GM21737 (cell line): Measurements from ENCODE around the gene IDE.
"Not testable (repeated sequence)": the region's sequence is repeated elsewhere in the genome, so short reads cannot be mapped to it uniquely, and the experiment has no call there.

Source experiments
- ATAC-seq: cut with Tn5 transposase; IDR thresholded peaks from one replicate; pipeline ENCODE4 v1.9.1; 2021; ENCODE audit warnings: mild to moderate bottlenecking, moderate library complexity; ENCODE audit not compliant: unreplicated experiment

Gene IDE

GRCh38 chr10:92573798-92574547 is at the start of gene IDE:
TSS of gene IDE (minus strand) at chr10:92574093. CDS start at chr10:92574019, 74 bp downstream.
- peak; percentile 62 for ATAC-seq

GRCh38 chr10:92619368-92619767 is 45.5 kb upstream of the IDE start:
- ATAC-seq: no peak

DNA sequence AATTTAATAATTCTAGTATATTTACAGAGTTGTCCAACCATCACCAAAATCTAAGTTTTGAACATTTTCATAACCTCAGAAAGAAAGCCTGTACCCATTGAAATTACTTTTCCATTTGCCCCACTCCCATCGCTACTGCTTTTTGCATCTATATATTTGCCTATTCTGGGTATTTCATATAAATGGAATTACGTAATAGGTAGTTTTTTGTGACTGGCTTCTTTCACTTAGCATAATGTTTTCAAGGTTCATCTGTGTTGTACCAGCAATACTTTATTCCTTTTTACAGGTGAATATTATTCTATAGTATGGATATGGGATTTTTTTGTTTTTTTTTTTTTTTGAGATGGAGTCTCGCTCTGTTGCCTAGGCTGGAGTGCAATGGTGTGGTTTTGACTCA is 41.6 kb upstream of the IDE start:
- ATAC-seq: no peak

- no peak for ATAC-seq
These were observed 30.9 kb upstream of the IDE start for GRCh38 chr10:92604841-92605240.

DNA sequence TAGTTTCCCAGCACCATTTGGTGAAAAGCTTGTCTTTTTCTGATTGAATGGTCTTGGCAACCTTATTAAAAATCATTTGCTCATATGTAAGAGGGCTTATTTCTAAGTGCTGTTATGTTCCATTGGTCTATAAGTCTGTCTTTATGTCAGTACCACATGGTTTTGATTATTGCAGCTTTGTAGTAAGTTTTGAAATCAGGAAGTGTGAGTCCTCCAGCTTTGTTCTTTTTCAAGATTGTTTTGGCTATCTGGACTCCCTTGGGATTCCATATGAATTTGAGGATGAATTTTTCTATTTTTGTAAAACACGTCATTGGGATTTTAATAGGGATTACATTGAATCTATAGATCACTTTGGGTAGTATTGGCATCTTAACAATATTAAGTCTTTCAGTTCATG is 24.4 kb upstream of the IDE start:
- ATAC-seq: no peak

DNA sequence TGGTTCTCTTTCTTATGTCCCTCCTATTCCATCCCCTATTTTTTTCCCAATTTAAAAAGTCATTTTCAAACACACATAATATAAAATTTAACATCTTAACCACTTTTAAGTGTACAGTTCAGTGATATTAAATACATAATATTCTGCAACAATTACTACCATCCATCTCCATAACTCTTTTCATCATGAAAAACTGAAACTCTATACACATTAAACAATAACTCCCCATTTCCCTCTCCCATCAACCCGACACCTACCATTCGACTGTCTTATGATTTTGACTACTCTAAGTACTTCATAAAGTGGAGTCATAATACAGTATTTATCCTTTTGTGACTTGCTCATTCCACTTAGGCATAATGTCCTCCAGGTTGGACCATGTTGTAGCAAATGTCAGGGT is 21.6 kb upstream of the IDE start:
- ATAC-seq: no peak

DNA sequence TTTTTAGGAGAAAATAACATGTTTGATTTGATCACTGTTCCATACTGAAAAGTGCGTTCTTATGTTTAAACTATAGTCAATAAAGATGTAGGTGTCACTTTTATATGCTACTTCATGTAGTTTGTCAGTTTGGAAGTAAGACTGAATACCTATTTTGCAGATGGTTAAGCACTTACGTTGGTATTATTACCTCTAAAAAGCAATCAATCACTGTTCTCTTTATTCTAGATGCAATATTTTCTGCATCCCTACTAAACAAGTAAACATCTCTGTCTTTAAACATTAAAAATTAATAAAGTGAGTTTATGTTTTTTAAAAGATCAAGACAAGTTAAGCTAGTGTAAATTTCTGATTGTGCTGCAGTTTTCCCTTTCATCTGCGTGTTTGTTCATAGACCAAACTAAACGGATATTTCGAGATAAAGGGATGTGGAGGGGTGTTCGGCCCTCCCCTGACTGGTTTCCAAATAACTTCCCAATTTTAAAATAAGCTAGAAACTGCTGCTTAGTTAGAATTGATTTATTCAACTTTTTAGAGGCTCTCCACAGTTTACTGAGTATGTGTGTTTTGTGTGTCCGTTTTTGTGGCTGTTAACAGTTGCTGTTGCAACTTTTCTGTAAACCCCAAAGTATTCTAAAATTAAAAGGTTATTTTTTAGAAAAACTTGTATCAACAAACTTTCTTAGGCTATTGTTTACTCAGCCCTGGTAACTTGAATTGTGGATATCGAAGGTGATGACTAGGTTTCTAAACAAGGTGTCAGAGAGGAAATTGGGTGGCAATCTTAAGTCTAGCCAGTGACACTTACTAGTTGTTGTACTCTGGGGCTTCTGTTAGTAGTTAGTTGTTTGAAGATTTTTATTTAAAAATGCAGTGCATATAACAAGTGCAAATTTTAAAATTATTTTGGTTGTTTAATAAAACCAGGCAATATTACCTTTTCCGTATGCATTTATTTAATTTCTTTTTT is 20.0 kb upstream of the IDE start:
- ATAC-seq: no peak

- peak; percentile 72 for ATAC-seq
These were observed 19.1 kb upstream of the IDE start, which contains the start of gene KIF11 for GRCh38 chr10:92592761-92593618. TSS of gene KIF11 (plus strand) at chr10:92593130. CDS start at chr10:92593376, 246 bp downstream.

DNA sequence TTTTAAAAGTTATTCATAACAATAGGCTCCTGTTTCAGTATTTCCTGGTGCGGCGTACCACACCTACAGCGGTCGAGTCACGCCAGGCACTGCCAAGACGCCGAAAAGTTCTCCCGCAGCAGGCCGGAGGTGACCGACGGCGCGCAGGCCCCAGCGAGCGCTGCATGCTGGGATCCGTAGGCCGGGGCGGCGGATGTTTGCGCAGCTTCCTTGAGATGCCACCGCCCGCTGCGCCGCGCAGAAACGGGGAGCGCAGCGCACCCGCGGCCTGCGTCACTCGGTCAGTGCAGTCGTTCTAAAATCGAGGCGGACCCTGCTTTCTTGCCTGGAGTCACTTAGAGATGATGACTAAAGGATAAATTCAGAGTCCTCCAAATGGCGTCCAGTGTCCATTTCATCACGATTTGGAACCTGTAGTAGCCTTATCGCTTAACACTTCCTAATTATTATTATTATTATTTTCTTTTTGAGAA is 17.7 kb upstream of the IDE start:
- ATAC-seq: peak; percentile 76

DNA sequence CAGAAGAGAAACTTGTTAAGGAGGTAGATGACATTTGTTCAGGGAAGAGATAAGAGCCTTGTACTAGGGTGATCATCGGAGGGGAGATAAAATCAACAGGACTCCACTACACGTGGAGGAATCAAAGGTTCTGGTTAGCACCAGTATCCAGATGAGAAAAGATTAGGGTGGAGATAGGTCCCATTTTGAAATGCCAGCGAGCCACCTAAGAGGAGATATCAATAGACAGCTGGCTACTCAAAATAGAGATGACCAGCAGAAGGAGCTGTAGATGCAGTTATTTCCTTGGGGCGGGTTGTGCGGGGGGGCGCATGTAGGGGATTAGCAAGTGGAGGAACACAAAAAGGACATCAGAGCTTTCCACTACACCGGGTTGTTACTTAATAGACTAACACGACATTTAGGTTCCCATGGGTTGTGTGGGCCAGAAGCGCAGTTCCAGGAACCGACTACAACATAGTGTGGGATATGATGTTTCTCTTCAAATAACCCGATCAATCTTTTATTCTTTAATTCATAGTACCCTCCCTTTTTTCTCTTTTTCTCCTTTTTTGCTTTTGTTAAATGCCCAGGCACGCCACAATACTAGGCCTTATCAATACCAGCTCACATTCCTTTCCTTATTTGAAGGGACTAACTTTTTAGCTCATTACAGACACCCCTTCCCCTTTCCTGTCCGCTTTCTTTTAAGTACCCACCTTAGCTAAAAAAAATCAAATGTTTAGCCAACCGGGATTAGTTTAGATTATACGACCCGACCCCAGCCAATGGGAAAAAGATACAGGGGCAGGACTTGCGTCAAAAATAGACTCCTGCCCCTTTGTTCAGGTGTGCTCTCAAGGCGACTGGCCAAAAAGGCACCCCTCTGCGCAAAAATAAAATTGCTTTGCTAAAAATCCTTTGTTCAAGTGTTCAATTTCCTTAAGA is 17.0 kb upstream of the IDE start:
- peak; percentile 2 for ATAC-seq

DNA sequence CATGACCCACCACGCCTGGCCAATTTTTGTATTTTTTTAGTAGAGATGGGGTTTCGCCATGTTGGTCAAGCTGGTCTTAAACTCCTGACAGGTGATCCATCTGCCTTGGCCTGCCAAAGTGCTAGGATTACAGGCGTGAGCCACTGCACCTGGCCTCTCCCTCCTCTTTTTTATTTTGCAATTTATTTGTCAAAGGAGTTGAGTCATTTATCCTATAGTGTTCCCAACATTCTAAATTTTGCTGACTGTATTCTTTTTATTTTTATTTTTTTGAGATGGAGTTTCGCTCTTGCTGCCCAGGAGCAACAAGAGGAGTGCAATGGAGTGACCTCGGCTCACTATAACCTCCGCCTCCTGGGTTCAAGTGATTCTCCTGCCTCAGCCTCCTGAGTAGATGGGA is 8.5 kb upstream of the IDE start:
- ATAC-seq: not testable (repeated sequence)

- ATAC-seq: no peak
These were observed 2.1 kb upstream of the IDE start for GRCh38 chr10:92575961-92576360.

DNA sequence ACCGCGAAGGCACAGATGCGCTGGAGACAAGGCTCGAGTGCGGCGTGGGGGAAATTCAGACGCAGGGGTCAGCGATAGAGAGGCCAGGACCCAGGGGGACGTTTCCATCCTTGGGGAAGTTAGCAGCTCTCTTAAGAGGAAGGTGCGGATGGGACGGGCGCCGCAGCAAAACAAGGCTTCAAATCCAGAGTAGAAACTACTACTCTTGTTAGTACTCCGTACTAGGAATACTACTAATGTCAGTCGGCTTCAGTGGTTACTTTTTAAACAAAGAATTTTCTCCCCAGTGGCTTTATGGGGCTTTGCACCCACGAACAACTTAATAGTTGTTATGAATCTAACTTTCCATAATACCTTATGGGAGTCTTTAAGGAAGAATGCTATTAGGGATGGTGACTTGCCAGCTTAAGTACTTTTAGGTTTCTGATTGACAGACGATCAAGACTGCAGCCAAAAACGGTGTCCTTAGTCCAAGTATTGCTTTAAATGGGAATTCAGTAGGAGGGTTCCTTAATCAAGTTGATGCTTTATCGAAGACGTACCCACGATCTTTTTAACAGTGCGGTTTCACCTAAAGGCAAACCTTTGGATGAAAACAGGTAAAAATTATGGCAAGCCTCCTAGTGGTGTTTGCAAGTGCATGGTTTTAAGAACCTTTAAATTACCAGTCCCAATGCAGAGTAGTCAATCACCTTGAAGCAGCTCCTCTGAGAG is 812 bp upstream of the IDE start:
- ATAC-seq: peak; percentile 13

DNA sequence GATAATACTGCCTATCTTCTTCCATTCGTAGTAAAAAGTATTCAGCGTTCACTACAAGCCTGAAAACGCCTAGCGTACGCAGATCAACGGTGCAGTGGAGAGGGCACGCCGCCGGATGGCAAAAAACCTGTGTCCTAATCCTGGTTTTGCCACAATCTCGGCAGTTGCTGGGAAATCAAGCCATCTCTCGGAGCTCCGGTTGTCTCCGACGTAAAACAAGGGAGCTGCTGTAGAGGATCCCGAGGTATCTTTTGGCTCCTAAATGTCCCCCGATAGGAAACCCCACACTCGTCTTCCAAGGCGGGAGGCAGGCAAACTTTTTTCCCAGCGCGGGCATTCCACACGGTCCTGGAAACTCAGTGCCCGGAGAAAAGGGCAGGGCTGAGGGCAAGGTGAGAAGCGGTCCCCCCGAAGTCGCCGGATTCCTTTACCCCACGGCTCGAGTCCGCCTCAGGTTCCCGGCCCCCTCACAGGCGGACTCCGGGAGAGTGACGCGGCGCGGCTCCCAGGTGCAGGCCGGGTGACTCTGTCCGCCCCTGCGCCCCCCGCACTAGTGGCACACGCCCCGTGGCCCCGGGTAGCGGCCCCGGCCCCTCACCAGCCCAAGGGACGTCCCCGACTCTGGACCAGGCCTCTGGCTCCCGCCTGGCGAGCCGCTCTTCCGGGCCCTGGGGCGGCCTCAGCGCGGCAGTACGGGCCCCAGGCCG is 649 bp downstream of the IDE start:
- peak; percentile 22 for ATAC-seq

GRCh38 chr10:92572362-92573090 is 1.4 kb downstream of the IDE start:
- no peak for ATAC-seq

DNA sequence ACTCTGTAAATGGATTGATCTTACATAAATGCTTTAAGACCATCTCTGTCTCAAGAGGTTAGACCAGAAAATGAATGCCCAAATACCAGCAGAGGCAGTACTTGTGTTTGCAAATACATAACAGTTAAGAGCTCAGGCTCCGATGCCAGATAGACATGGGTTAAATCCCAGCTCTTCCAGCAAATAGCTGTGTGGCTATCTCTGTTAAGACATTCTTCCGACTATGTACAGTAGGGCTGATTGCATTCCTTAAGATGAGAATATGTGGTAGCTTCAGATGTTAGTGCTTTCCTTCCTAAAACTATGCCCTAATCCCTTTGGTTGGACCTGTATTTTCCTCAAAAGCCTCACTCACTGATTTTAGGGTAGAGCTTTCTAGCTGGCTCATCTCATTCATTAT is 2.2 kb downstream of the IDE start:
- ATAC-seq: no peak

DNA sequence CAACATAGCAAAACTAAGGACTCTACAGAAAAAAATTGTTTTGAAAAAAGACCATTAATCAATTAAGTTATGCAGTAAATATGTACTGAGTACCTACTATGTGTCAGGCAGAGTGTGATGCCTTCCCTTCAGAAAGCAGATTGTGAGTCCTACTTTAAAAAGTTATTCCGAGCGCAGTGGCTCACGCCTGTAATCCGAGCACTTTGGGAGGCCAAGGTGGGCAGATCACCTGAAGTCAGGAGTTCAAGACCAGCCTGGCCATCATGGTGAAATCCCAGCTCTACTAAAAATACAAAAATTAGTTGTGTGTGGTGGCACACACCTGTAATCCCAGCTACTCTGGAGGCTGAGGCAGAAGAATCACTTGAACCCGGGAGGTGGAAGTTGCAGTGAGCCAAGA is 4.2 kb downstream of the IDE start:
- not testable (repeated sequence) for ATAC-seq

DNA sequence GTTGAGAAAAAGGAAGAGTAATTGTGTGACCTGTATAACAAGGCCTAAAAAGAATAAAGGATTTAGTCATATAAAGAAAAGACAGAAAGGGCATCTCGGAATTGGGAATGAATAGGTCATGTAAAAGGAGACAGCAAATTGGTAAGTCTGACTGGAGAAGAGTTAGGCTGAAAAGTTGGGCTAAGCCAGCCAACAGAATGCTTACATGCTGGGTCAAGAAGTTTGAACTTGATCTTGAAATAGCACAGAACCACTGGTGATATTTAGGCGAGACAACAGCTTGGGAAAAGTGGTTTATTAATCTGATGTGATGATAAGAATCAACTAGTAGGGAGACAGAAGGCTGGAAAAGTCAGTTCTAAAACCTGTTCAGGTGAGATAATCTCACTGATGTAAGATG is 4.8 kb downstream of the IDE start:
- ATAC-seq: no peak
